ENCODE measurements around the gene EIF6.
"Not testable (repeated sequence)": the region's sequence is repeated elsewhere in the genome, so short reads cannot be mapped to it uniquely, and the experiment has no call there.

Gene EIF6

DNA sequence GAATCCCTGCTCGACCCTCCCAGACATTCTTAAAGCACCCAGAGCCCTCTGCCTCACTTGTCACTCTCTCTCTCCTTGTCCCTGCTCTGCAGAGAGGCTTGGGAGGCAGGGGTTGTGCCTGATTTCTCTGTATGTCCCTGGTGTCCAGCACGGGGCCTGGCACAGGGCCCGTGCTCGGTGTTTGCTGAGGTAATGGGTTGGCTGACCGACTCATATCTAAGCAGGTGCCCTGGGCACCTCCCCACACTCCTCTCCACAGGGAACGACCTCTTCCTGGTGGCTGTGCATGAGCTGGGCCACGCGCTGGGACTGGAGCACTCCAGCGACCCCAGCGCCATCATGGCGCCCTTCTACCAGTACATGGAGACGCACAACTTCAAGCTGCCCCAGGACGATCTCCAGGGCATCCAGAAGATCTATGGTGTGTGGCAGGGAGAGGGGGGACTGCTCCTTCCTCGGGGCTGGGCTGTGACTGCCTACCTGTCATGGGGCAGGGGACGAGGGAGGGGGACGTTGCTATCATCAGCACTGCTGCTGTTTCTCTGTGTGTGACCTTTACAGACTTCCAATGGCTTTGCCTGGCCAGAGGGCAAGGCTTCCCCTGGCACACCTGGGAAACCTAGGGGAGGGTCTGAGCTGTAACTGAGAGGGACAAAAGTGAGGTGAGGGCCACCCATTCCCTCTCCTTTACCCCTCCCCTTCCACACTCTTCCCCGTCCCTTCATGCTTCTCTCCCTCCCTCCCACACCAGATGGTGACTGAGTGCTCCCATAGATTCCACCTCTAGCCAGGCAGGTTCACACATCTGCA, 20.8 kb downstream of the EIF6 start:
- TF ChIP-seq, protein P1, sequence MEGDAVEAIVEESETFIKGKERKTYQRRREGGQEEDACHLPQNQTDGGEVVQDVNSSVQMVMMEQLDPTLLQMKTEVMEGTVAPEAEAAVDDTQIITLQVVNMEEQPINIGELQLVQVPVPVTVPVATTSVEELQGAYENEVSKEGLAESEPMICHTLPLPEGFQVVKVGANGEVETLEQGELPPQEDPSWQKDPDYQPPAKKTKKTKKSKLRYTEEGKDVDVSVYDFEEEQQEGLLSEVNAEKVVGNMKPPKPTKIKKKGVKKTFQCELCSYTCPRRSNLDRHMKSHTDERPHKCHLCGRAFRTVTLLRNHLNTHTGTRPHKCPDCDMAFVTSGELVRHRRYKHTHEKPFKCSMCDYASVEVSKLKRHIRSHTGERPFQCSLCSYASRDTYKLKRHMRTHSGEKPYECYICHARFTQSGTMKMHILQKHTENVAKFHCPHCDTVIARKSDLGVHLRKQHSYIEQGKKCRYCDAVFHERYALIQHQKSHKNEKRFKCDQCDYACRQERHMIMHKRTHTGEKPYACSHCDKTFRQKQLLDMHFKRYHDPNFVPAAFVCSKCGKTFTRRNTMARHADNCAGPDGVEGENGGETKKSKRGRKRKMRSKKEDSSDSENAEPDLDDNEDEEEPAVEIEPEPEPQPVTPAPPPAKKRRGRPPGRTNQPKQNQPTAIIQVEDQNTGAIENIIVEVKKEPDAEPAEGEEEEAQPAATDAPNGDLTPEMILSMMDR (IDR thresholded peaks at IDR 0.05; ENCODE audit: low read depth, low read length, missing control alignments), result no peak
- no peak overlapping the region for H3K4me3 ChIP-seq (replicated peaks; ENCODE audit: low read depth, low read length)
- no peak for DNase-seq (ENCODE audit: extremely low read depth, low read depth)

DNA sequence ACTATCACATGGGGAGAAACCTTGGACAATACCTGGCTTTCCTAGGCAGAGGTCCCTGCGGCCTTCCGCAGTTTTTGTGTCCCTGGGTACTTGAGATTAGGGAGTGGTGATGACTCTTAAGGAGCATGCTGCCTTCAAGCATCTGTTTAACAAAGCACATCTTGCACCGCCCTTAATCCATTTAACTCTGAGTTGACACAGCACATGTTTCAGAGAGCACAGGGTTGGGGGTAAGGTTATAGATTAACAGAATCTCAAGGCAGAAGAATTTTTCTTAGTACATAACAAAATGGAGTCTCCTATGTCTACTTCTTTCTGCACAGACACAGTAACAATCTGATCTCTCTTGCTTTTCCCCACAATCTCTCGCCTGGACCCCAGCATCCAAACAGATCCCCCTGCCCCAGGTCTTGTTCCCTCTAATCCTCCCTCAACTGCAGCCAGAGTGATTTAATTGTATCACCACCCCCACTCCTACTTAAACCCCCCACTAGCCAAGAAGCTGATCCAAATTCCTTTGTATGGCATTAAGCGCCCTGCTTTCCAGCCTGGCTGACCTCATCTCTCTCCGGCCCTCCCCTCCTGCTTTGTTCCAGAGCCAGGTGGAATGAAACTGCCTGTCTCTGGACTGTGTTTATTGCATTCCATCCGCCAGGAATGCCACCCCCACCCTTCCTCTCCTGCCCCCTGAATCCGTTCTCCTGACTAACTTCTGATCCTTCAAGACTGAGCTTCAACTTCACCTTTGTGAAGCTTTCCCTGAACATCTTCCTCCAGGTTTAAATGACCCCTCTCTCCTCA, 21.6 kb downstream of the EIF6 start:
- not testable (repeated sequence) for DNase-seq (ENCODE audit: extremely low read depth, low read depth); H3K4me3 ChIP-seq (replicated peaks; ENCODE audit: low read depth, low read length)

DNA sequence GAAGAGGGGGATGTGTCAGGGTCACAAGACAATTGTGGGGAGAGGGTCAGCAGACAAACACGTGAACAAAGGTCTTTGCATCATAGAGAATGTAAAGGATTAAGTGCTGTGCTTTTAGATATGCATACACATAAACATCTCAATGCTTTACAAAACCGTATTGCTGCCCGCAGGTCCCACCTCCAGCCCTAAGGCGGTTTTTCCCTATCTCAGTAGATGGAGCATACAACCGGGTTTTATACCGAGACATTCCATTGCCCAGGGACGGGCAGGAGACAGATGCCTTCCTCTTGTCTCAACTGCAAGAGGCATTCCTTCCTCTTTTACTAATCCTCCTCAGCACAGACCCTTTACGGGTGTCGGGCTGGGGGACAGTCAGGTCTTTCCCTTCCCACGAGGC, 22.3 kb downstream of the EIF6 start:
- H3K4me3 ChIP-seq (replicated peaks; ENCODE audit: low read depth, low read length); DNase-seq (ENCODE audit: extremely low read depth, low read depth): not testable (repeated sequence)

DNA sequence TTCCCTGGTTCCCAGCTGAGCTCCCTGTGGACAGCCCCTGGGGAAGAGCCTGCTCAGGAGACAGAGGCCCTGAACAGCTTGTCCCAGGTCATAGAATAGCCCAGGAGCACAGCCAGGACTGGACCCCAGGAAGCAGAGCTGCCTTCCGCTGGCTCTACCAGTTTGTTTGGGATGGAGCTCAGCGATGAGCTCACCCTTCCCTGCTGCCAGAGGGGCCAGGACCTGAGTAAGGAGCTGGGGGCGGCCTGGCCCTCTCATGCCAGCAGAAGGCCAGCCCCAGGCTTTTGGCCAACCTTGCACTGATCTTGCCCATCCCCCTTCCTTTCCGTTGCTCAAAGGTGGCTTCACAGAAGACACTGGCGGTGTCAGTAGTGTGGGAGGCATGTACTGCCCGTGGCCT, 24.1 kb downstream of the EIF6 start:
- H3K4me3 ChIP-seq (replicated peaks; ENCODE audit: low read depth, low read length), result no peak overlapping the region
- TF ChIP-seq, protein P1 (IDR thresholded peaks at IDR 0.05; ENCODE audit: low read depth, low read length, missing control alignments), result no peak
- no peak for DNase-seq (ENCODE audit: extremely low read depth, low read depth)

DNA sequence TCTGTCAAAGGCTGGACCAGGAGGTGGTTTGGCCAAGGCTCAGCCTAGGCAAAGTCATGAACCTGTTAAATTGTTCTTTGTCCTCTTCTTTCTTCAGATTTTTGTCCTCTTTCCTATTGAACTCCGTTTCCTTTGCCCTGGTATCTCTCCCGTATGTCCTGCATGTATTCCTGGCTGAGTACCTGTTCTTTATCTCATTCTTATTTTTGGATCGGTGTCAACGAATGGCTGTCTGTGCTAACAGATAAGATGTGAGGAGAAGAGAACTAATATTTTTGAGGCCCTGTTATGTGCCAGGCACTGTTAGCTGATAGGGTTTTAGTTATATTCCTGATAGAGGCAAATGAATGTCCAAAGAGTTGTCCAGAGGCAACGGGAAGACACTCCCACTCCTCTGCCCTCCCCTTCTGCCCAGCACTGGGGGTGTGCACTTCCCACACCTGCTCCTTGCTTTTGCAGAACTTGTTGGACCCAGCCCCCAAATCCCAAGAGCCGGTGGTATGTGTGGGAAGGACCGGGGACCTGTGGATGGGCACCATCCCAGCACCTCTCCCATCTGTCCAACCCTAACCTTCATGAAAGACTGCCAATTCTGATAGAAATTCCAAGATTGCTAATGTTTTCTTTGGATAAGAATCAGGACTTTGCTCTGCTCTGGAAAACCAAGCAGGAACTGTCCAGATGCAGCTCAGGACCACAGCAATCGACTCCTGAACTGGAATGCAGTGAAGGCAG, 27.2 kb downstream of the EIF6 start:
- H3K4me3 ChIP-seq (replicated peaks; ENCODE audit: low read depth, low read length), result no peak overlapping the region
- DNase-seq (ENCODE audit: extremely low read depth, low read depth), result no peak
- TF ChIP-seq, protein P1 (IDR thresholded peaks at IDR 0.05; ENCODE audit: low read depth, low read length, missing control alignments), result no peak

DNA sequence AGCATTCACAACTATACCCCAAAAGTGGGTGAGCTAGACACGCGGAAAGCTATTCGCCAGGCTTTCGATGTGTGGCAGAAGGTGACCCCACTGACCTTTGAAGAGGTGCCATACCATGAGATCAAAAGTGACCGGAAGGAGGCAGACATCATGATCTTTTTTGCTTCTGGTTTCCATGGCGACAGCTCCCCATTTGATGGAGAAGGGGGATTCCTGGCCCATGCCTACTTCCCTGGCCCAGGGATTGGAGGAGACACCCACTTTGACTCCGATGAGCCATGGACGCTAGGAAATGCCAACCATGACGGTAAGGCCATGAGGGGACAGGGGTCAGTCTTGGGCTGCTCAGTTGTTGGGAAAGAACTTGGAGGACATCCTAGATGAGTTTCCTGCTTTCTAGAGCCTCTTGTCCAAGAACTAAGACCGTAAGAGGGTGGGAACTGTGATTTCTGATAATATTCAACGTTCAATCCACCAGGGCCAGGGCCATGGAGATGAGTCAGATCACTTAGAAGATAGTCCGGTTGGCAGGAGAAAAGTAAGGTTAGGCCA, 30.0 kb downstream of the EIF6 start:
- no peak overlapping the region for H3K4me3 ChIP-seq (replicated peaks; ENCODE audit: low read depth, low read length)
- DNase-seq (ENCODE audit: extremely low read depth, low read depth), result no peak
- TF ChIP-seq, protein P1 (IDR thresholded peaks at IDR 0.05; ENCODE audit: low read depth, low read length, missing control alignments), result no peak

DNA sequence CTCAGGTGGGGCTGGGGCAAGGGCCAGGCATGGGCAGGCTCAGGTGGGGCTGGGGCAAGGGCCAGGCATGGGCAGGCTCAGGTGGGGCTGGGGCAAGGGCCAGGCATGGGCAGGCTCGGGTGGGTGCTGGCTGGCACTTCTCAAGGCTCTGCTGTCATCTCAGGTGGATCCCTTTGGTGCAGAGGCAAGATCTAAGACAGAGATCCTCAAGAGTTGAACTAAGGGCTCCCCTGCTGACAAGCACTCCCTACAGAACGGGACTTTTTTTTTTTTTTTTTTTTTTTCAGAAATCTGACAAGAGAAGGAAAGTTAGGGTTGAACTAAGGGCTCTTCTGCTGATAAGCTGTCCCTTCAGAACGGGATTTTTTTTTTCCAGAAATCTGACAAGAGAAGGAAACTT, 31.6 kb downstream of the EIF6 start:
- H3K4me3 ChIP-seq (replicated peaks; ENCODE audit: low read depth, low read length), result no peak overlapping the region
- DNase-seq (ENCODE audit: extremely low read depth, low read depth), result no peak
- TF ChIP-seq, protein P1 (IDR thresholded peaks at IDR 0.05; ENCODE audit: low read depth, low read length, missing control alignments), result no peak

DNA sequence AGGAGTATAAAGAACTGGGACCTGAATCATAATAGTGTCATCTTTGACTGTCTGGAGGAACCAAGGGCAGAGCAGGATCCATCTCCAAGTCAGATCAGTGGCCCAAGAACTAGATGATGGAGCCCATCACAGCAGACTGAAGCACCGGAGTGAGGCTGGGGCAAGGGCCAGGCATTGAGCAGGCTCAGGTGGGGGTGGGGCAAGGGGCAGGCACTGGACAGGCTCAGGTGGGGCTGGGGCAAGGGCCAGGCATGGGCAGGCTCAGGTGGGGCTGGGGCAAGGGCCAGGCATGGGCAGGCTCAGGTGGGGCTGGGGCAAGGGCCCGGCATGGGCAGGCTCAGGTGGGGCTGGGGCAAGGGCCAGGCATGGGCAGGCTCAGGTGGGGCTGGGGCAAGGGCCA, 32.0 kb downstream of the EIF6 start:
- not testable (repeated sequence) for DNase-seq (ENCODE audit: extremely low read depth, low read depth); H3K4me3 ChIP-seq (replicated peaks; ENCODE audit: low read depth, low read length)

Measured in HFF-Myc (cell line).